Esophagus squamous epithelium (tissue), 4 donors: ENCODE measurements around the gene ARHGAP42.

Experiments used
- CTCF ChIP-seq, 6 experiments: fragments of 450-650 bp in 4 of 6; fragments of 200-600 bp in 2 of 6; sonication (generic) in 2 of 6; IDR thresholded peaks; one replicate each; pipeline ENCODE4 v1.5.1; 2016 to 2019; ENCODE audit warnings: antibody characterized with exemption in 6 of 6, mild to moderate bottlenecking in 4 of 6, moderate library complexity in 4 of 6
- POLR2A ChIP-seq, 4 donors: fragments of 450-650 bp; IDR thresholded peaks; one replicate each; pipeline ENCODE4 v1.6.1; 2017; ENCODE audit warnings: antibody characterized with exemption in 4 of 4, mild to moderate bottlenecking in 4 of 4, moderate library complexity in 3 of 4

- TF ChIP-seq CTCF (IDR thresholded peaks at IDR 0.05) (no peak), POLR2A (IDR thresholded peaks at IDR 0.05) (no peak)
These were observed 32.7 kb downstream of the ARHGAP42 start for GRCh38 chr11:100719809-100720221.
